Epithelial cell of proximal tubule (primary cell): ENCODE measurements around the gene GPER1. TPM values are rescaled to one million over a fixed set of nuclear protein-coding genes. Genes with fewer than 3 reads are reported as not detected.

Experiments
- DNase-seq: peaks from one replicate; pipeline ENCODE4 v3.0.0-alpha.2; 2011; ENCODE audit warnings: low read depth
- H3K4me3 ChIP-seq: 2 replicates; pipeline ENCODE4 v1.5.1; 2011; ENCODE audit warnings: low read depth, mild to moderate bottlenecking, low read length
- CTCF ChIP-seq: conservative IDR thresholded peaks from 2 replicates; pipeline ENCODE4 v1.5.1; 2012; ENCODE audit warnings: low read depth, mild to moderate bottlenecking, low read length
- total RNA-seq: library from RNA; depleted of rRNA; stranded (reverse); fragments of >200 nt; gene quantifications from 2 replicates; pipeline ENCODE4 v1.2.3, GENCODE V29; 2015

Gene GPER1
- total RNA-seq, 1 donor from 2014 or later: 0.81 TPM

GRCh38 chr7:1117321-1117928, 29.5 kb downstream of the GPER1 start:
- H3K4me3 ChIP-seq: no peak overlapping the region
- no peak for DNase-seq
- no peak for TF ChIP-seq CTCF

GRCh38 chr7:1119201-1119600, 31.3 kb downstream of the GPER1 start:
- DNase-seq: no peak
- no peak overlapping the region for H3K4me3 ChIP-seq
- no peak for TF ChIP-seq CTCF

DNA sequence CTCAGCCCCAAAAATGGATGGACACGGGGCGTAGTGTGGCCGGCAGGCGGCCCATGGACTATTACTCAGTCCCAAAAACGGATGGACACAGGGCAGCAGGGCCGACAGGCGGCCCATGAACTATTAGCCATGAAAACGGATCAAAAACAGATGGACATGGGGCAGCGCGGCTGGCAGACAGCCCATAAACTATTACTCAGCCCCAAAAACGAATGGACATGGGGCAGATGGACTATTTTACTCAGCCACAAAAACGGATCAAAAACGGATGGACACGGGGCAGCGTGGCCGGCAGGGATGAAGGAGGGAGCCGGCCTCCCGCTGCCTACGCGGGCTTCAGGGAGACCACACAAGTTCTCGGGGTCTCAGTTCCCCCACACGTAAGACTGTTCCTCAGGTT, 32.9 kb downstream of the GPER1 start:
- TF ChIP-seq CTCF: no peak
- no peak for DNase-seq
- no peak overlapping the region for H3K4me3 ChIP-seq

DNA sequence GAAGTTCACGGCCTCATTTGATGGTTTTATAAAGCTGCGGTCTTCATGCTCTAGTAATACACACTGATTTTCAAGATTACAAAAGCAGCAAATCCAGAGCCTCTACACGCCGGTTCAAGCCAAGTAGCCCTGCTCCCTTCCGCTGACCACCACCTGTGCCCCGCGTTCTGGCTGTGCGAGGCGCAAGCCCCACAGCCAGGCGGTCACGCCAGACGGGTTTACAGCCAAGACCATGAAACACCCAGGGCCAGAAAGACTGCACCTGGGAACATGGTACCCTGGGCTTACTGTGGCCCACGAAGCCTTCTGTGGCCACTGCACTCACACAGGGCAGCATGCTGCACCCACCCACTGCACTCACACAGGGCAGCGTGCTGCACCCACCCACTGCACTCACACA, 33.6 kb downstream of the GPER1 start:
- no peak overlapping the region for H3K4me3 ChIP-seq
- no peak for DNase-seq
- TF ChIP-seq CTCF: no peak

GRCh38 chr7:1121886-1122831, 34.2 kb downstream of the GPER1 start:
- H3K4me3 ChIP-seq: no peak overlapping the region
- TF ChIP-seq CTCF: no peak
- no peak for DNase-seq

- TF ChIP-seq CTCF: no peak
- DNase-seq: no peak
- no peak overlapping the region for H3K4me3 ChIP-seq
Observed at GRCh38 chr7:1122832-1123501, 35.1 kb downstream of the GPER1 start.
